GM21723 (cell line): Measurements from ENCODE around the gene SIX2.

Experiments
- ATAC-seq: cut with Tn5 transposase; IDR thresholded peaks from one replicate; pipeline ENCODE4 v1.9.1; 2021; ENCODE audit warnings: mild to moderate bottlenecking, moderate library complexity; ENCODE audit not compliant: unreplicated experiment

The SIX2 gene

DNA sequence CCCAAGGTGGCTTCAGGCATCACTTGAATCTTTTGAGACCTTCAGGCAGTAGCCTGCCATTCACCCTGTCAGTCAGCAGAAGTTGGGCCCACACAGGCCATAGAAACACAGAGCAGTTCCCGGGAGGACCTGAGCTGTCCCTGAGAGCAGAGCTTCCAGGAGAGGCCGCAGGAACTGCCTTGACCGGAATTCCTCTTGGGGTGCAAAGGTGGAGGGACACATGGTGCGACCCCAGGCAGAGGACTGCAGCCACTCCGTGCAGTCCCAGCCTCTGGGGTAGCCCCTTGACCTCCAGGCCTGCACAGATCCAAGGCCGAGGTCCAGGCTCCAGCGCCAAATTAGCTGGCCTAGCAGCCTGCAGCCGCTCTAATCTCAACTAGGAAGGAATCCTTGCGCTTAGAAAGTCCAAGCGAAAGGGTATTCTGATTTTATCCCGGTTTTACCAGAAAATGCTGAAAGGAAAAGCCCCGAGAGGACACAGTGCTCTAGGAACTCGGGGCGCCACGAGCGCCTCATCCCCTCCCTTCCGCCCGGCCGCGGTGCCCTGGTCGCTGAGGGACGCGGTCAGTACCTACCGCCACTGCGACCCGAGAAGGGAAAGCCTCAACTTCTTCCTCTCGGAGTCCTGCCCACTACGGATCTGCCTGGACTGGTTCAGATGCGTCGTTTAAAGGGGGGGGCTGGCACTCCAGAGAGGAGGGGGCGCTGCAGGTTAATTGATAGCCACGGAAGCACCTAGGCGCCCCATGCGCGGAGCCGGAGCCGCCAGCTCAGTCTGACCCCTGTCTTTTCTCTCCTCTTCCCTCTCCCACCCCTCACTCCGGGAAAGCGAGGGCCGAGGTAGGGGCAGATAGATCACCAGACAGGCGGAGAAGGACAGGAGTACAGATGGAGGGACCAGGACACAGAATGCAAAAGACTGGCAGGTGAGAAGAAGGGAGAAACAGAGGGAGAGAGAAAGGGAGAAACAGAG is 5.4 kb downstream of the SIX2 start:
- no peak for ATAC-seq

DNA sequence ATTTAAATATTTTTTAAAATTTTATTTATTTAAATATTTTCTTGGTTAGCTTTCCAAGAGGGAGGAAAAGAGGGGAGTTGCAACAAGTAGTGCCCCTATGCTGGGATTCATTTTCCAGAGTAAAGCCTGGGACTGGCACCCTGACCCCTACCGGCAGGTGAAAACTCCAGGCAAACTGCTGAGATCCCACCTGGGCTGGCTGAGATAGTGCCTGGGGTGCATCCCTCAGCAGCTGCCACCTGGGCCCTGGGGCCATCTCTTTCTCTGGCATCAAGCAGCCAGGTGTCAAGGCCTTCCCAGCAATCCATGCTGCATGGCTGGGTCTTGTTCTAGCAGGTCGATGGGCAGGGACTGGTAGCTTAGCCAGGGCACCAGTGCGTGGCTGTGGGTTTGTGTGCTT is 6.6 kb downstream of the SIX2 start:
- ATAC-seq: no peak

DNA sequence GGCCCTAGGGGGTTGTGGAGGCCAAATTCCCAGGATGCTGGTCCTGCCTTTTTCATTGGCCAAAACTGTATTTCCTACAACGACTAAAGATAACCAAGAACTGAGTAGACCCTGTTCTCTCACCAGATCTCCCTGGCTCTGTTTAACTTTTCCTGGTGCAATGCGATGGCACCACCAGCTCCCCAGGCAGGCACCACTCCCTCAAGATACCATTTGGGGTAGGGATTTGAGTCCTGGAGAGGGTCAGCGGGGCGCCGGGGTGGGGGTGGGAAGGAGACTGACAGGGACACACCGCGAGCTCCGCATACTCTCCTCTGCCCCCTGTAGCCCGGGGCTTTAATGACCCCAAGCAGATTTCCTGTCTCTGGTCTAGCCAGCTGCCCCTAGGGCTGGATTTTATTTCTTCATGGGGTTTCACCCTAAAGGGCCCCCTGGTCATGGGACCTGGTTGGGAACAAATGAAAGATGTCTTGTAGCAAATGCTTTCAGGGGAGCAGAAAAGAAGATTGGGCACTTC is 7.3 kb downstream of the SIX2 start:
- no peak for ATAC-seq

DNA sequence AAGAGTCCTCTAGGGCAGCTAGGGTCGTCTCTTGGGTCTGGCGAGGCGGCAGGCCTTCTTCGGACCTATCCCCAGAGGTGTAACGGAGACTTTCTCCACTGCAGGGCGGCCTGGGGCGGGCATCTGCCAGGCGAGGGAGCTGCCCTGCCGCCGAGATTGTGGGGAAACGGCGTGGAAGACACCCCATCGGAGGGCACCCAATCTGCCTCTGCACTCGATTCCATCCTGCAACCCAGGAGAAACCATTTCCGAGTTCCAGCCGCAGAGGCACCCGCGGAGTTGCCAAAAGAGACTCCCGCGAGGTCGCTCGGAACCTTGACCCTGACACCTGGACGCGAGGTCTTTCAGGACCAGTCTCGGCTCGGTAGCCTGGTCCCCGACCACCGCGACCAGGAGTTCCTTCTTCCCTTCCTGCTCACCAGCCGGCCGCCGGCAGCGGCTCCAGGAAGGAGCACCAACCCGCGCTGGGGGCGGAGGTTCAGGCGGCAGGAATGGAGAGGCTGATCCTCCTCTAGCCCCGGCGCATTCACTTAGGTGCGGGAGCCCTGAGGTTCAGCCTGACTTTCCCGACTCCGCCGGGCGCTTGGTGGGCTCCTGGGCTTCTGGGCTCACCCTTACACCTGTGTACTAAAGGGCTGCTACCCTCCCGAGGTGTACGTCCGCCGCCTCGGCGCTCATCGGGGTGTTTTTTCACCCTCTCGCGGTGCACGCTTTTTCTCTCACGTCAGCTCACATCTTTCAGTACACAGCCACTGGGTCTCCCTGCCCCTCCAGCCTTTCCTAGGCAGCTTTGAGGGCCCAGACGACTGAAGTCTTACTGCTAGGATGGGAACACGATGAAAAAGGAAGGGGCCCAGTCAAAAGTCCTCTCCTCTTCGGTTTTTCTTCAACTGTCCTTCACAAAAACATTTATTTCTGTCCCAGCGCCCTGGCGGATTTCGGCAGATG is 8.1 kb downstream of the SIX2 start:
- ATAC-seq: no peak

DNA sequence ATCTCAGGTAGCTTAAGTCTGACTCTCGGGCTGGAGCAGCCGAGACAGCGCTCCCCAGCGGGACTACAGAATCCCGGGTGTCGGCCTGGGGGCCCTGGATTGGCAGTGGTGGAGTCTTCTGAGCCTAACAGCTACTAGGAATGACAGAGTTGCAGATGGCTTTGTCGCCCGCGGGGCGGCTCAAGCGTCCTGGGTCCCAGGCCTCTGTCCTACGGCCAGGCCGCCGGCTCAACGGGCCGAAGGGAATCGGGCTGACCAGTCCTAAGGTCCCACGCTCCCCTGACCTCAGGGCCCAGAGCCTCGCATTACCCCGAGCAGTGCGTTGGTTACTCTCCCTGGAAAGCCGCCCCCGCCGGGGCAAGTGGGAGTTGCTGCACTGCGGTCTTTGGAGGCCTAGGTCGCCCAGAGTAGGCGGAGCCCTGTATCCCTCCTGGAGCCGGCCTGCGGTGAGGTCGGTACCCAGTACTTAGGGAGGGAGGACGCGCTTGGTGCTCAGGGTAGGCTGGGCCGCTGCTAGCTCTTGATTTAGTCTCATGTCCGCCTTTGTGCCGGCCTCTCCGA is 8.8 kb downstream of the SIX2 start:
- ATAC-seq: no peak

DNA sequence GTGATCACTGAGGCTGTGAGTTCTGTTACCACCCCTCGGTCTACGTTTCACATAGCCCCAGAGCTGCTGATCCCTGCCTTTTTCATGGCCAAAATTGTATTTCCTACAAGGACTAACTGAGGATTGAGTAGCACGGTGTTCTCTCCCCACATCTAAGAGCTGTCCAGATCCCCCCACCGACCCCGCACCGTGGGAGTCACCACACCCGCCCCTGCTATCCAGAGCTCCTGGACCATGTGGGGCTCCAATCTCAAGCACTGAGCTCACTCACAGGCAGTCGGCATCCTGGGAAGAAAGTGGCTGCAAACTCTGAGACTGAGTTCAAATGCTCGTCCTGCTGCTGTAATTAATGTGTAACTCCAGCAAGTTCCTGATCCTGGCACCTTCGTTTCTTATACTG is 9.7 kb downstream of the SIX2 start:
- ATAC-seq: no peak

DNA sequence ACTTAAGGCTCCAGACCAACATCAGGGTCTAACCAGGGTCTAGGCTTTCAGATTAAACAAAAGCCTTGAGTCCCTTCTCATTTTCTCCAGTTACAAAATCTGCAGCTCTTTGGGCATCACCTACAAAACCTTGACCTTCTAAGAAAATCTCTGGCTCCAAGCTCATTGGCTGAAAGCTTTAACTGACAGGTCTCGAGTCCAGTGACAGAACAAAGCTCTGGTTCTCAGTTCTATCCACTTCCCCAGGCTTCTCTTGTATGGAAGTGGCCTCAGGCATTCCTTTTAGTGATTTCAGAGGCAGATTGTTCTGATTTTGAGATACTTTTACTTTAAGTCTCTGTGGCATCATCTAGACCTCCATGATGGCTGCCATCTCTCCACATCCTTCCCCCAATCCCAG is 11.3 kb downstream of the SIX2 start:
- ATAC-seq: no peak

DNA sequence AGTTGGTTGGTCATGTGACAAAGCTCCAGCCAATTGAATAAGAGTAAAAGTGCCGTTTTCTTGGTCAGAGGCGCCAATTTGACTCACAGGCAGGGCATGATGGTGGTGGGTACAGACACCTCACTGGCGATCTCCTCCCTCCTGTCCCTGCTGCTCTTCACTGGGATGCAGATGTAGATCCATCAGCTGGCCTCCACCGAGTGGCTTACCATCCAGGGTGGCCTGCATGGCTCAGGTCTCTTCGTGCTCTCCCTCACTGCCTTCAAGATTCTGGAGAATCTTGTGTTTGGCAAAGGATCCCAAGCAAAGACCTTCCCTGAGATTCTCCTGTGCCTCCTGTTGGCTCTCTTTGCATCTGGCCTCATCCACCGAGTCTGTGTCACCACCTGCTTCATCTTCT is 12.9 kb downstream of the SIX2 start:
- ATAC-seq: no peak

DNA sequence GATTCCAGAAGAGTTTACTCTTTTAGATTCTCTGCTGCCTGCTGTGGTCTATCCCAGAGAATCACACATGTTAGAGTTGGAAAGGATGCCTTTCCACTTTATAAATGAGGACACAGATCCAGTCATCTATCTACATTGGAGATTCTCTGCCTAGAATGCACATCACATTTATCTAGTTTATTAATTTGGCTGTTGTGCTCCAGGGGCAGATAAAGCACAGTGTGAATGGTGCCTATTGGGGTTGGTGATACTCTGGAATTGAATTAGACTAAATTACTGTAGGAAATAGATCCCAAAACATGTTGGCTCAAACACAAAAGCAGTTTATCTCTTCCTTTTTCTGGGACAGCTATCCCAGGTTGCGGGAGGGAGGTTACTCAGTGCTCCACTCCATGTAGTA is 14.9 kb downstream of the SIX2 start:
- no peak for ATAC-seq

DNA sequence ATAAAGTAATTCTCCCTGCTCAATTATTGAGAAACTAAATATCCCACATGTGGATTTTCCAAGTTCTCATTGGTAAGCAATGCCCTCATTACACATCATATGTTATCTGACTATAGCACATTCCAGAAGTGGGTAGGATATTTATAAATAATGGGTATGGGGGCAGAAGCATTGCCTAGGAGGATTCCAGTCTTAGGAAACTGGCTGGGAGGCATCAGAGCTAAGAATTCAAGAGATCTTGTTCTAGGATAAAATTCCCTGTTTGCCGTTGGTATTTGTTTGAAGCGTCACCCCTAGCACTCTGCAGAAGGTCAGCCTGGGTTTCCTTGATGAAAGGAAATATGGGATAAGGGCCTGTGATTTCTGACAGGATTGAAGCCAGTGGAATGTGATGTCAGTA is 20.1 kb downstream of the SIX2 start:
- ATAC-seq: no peak

DNA sequence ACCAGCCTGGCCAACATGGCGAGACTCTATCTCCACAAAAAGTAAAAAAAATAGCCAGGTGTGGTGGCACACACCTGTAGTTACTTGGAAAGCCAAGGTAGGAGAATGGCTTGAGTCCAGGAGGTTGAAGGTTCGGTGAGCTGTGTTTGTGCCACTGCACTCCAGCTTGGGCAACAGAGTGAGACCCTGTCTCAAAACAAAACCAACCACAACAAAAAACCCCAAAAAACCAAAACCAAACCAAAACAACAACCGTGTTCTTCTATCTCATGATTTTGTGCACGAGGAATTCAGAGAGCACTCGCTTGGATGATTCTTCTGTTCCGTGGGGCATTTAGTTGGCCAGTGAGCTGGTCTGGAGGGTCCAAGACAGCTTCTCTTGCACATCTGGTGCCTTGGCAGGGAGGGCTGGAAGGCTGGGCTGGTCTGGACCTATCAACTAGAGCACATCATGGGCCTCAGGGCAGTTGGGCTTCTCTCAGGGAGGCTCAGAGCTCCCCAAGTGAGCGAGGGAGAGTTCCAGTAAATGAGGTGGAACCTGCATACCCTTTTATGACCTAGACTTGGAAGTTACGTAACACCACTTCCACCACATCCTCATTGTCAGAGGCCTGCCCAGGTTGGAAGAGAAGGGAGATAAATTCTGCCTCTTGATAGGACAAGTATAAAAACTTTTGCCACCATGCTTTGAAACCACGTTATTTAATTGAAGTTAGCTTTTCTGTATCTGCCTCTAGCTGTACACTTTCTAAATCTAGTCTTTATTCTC is 25.2 kb downstream of the SIX2 start:
- ATAC-seq: no peak

DNA sequence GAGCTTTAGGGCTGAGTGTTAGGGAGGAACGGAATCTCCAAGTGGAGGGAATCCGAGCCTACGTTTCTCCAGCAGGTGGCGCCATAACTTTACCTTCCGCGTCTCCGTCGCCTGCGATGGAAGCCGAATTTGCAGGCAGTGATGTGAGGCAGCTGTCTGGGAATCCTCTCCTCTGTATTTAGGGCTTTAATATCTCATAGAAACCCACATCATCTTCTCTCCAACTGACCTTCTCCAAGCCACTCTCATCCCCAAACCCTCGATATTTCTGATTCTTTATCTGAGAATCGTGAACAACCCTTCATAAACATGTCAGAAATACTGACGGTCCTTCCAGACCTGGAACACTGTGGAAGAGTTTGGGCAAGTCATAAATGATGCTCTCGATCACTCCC is 27.5 kb downstream of the SIX2 start:
- ATAC-seq: no peak

DNA sequence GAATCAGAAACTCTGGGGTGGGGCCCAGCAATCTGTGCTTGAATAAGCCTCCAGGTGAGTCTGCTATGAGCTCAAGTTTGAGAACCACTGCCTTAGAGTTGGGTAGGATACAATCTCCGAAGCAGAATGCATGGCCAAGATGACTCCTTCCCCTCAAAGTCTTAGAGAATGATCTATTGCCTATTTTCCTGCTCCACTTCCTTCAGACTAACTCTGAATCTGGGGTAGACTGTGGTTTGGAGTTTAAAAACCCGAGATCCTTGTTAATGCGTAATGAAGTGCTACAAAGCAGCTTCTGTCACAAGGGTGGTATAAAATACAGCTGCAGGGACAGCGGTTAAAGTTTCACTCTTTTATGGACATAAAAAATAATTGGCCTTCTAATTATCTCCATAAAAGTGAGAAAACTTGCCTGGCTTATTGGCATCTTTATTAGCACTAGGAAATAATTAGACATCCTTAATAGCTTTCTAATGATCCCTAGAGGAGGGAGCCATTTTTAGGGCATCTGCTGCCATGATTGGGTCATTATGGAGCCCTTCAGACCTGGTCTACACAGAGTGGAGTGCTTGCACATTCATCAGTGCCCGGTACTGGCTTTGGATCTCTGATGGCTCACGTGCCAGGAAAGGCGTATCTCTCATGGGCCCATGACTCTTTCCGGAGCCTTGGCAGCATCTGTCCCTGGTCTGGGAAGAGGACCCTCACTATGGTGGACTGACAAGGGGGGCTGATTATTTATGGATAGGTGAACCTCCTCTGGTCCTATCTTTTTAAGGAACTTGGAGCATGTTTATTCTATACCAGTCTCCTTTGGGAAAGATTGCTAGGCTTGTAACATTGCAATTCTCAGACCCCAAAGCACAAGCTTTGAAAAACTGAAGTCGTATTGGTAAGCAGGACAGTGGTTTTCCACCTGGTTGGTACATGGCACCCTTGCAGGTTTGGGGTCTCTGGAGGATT is 28.2 kb downstream of the SIX2 start:
- no peak for ATAC-seq

DNA sequence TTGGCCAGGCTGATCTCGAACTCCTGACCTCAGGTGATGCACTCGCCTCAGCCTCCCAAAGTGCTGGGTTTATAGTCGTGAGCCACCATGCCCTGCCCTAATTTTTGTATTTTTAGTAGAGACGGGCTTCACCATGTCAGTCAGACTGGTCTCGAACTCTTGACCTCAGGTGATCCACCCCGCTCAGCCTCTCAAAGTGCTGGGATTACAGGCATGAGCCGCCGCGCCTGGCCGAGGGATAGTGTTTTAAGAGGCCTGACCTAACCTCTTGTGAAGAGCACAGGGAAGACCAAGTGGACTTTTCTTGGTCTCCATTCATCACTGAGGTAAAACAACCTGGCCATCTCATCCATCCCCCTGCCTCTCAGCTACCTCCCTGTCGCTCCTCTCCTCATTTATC is 29.7 kb downstream of the SIX2 start:
- ATAC-seq: no peak

DNA sequence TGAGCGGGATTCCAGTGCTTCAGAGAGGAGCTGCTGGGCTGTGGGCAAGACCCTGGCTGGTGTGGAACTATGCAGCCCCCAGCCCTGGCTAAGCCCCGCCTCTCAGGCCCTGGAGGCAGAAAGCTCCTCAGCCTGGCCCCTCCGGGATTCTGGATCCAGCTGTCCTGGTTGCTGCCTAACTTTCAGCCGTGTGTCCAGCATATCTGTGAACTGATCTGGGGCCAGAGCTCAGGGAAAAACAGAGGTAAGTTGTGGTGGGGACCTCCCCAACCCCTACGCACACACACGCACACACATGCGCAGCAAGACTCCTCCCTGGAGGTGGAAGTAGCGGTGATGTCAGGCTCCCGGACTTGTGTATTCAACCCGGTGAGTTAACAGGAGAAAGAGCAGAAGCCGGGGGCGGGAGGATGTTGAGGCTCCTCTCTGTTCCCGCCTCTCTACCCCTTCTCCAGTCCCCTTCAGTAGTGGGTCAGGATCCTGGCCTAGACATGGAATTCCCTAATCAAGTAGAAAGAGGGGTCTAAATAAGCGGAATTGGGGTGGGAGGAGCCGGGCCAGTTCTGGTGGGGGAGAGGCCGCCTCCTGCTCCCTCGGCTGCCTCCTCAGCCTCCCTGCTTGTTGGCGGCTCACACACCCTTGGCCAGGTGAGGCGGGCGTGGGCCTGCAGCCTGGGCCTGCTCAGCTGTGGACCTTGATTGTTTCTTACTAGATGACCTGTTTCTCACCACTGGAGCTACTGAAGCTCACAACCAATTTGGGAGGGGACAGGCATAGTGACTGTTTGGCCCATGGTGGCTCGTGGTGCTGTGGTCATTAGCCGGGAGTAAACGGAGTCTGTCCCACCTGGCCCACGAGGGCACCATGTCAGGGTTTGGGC is 33.4 kb downstream of the SIX2 start:
- no peak for ATAC-seq

DNA sequence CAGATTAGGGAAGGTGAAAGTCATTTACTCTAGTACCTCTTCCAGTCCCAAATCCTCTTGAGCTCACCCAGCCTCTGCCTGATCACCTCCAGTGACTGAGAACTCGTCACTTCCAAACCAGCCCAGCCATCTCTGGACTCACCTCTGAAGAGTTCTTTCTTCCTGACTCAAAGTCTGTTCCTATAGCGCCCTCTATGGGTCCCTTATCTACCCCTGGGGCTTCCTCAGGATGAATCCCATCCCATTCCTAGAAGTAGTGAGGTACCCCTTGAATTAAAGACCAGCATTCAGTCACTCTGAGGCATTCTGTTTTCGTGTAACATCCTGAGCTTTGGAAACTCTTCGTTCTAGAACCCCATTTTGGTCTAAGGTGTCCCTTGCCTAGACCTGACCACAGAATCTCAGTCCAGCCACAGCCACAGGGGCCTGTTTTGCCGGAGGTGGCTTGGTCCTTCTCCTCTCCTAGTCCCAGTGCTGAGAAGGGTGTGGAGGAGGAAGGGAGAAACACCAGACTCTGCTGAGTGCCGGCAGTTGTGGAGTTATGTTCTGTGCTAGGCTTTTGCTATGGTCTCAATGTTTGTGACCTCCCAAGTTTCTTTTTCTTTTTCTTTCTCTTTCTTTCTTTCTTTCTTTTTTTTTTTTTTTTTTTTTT is 35.1 kb downstream of the SIX2 start:
- no peak for ATAC-seq

DNA sequence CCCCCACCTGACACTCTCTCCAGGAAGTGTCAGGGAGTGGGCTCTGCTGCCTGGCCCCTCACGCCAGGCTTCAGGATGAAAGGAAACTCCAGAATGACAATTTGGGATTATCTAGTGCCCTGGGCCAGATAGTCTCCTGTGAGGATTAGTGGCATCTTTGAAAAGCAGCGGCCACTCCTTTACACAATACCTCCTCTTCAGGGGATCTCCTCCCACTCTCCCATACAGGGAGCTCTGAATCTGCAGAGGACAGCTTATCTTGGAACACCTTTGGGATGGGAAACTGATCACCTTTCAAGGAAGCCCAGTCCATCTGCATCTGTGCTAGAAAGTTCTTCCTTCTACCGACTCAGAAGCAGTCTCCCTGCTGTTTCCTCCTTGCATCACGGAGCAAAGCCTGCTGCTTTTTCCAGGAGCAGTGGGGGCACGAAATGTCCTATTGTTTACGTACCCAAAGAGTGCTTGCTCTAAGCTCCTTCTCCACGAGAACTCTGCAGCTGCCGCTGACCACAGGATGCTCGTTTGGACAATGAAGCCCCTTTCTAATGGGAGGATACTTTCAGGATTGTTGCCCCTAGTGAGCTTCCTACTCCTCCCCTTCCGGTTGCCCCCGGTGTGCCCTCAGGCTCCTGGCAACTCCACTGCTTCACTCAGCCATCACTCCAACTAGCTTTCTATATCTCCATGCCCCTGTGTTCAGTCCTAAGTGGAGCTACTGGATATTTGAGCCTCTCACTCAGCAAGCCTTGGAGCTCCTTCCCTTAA is 36.3 kb downstream of the SIX2 start:
- ATAC-seq: no peak
